NT2/D1 (cell line): ENCODE data around the gene FAM184B.

Experiments
- DNase-seq: peaks from one replicate; pipeline ENCODE4 v3.0.0-alpha.2; 2011; ENCODE audit warnings: low read depth, low spot score
- H3K27me3 ChIP-seq: 2 replicates; pipeline ENCODE4 v1.6.0; 2011; ENCODE audit warnings: mild to moderate bottlenecking; ENCODE audit not compliant: insufficient read length, insufficient read depth
- H3K36me3 ChIP-seq: 2 replicates; pipeline ENCODE4 v1.6.1; 2011; ENCODE audit warnings: mild to moderate bottlenecking, low read length, mixed read lengths; ENCODE audit not compliant: insufficient read depth, insufficient read length
- H3K4me1 ChIP-seq: 2 replicates; pipeline ENCODE4 v1.5.1; 2011; ENCODE audit not compliant: insufficient read depth, insufficient read length
- H3K4me3 ChIP-seq: 2 replicates; pipeline ENCODE4 v1.5.1; 2011; ENCODE audit warnings: low read depth; ENCODE audit not compliant: insufficient read length
- H3K9ac ChIP-seq: 2 replicates; pipeline ENCODE4 v1.6.0; 2011; ENCODE audit warnings: low read depth; ENCODE audit not compliant: insufficient read length
- H3K9me3 ChIP-seq: 2 replicates; pipeline ENCODE4 v1.5.1; 2011; ENCODE audit warnings: mild to moderate bottlenecking, low read length; ENCODE audit not compliant: insufficient read depth
- SUZ12 ChIP-seq: IDR thresholded peaks from 2 replicates; pipeline ENCODE4 v1.6.1; 2011; ENCODE audit not compliant: insufficient read length, insufficient read depth; ENCODE audit errors: extremely low read depth
- YY1 ChIP-seq: IDR thresholded peaks from 2 replicates; pipeline ENCODE4 v1.6.1; 2011; ENCODE audit not compliant: insufficient read length, insufficient read depth
- ZNF274 ChIP-seq: IDR thresholded peaks from 2 replicates; pipeline ENCODE4 v1.6.1; 2011; ENCODE audit warnings: mild to moderate bottlenecking, low read depth, low read length

FAM184B gene

GRCh38 chr4:17616283-17616682 is 165.1 kb downstream of the FAM184B start:
- peaks cover 57% of the 10 kb centered on the region for H3K36me3 ChIP-seq
- H3K9ac ChIP-seq = peak overlapping the region; percentile 61
- TF ChIP-seq SUZ12 (no peak), ZNF274 (no peak)
- H3K4me1 ChIP-seq = no peaks in the 10 kb centered on the region
- DNase-seq = no peak
- H3K9me3 ChIP-seq = no peaks in the 10 kb centered on the region
- no peaks in the 10 kb centered on the region for H3K27me3 ChIP-seq
- H3K4me3 ChIP-seq = peak overlapping the region; percentile 21

- no peaks in the 10 kb centered on the region for H3K27me3 ChIP-seq
- H3K4me3 ChIP-seq = peak within 1 kb of the TSS; percentile 93
- peak within 1 kb of the TSS; percentile 95 for H3K9ac ChIP-seq
- peak; percentile 88 for TF ChIP-seq YY1
- TF ChIP-seq ZNF274 = no peak
- no peak for TF ChIP-seq SUZ12
- H3K36me3 ChIP-seq = peaks cover 40% of the 10 kb centered on the region
- no peaks in the 10 kb centered on the region for H3K4me1 ChIP-seq
- DNase-seq = peak; percentile 93
- H3K9me3 ChIP-seq = no peaks in the 10 kb centered on the region
These were observed 166.8 kb downstream of the FAM184B start, which contains the start of gene MED28 for GRCh38 chr4:17614416-17615299. Gene MED28, plus strand, starts transcription at chr4:17614641. Its CDS starts 14 bp downstream, at chr4:17614655.

- peaks cover 33% of the 10 kb centered on the region for H3K36me3 ChIP-seq
- H3K27me3 ChIP-seq = no peaks in the 10 kb centered on the region
- peak; percentile 28 for DNase-seq
- TF ChIP-seq YY1 = no peak
- no peak for TF ChIP-seq SUZ12
- TF ChIP-seq ZNF274 = no peak
- H3K9ac ChIP-seq = peak overlapping the region; percentile 95
- no peaks in the 10 kb centered on the region for H3K4me1 ChIP-seq
- no peaks in the 10 kb centered on the region for H3K9me3 ChIP-seq
- H3K4me3 ChIP-seq = peak overlapping the region; percentile 93
These were observed 167.5 kb downstream of the FAM184B start for GRCh38 chr4:17613761-17614415.

GRCh38 chr4:17605236-17605635 is 176.2 kb downstream of the FAM184B start:
- Histone ChIP-seq H3K4me3 (no peak overlapping the region), H3K4me1 (no peaks in the 10 kb centered on the region), H3K36me3 (peaks cover 60% of the 10 kb centered on the region), H3K27me3 (no peaks in the 10 kb centered on the region), H3K9ac (no peak overlapping the region), H3K9me3 (no peaks in the 10 kb centered on the region)
- DNase-seq = no peak
- TF ChIP-seq YY1 (no peak), SUZ12 (no peak), ZNF274 (no peak)

GRCh38 chr4:17599826-17600225 is 181.6 kb downstream of the FAM184B start:
- Histone ChIP-seq H3K9ac (no peak overlapping the region), H3K9me3 (no peaks in the 10 kb centered on the region), H3K4me3 (no peak overlapping the region), H3K36me3 (peaks cover 73% of the 10 kb centered on the region), H3K27me3 (no peaks in the 10 kb centered on the region), H3K4me1 (no peaks in the 10 kb centered on the region)
- DNase-seq = no peak
- TF ChIP-seq YY1 (no peak), SUZ12 (no peak), ZNF274 (no peak)

- H3K4me3 ChIP-seq = no peak overlapping the region
- TF ChIP-seq SUZ12 = no peak
- no peak for TF ChIP-seq YY1
- no peak for TF ChIP-seq ZNF274
- H3K27me3 ChIP-seq = no peaks in the 10 kb centered on the region
- peaks cover 81% of the 10 kb centered on the region for H3K36me3 ChIP-seq
- no peak for DNase-seq
- no peaks in the 10 kb centered on the region for H3K9me3 ChIP-seq
- H3K9ac ChIP-seq = no peak overlapping the region
- no peaks in the 10 kb centered on the region for H3K4me1 ChIP-seq
These were observed 183.9 kb downstream of the FAM184B start for GRCh38 chr4:17597517-17597916.

GRCh38 chr4:17595471-17596005 is 185.9 kb downstream of the FAM184B start:
- Histone ChIP-seq H3K4me3 (no peak overlapping the region), H3K36me3 (peaks cover 77% of the 10 kb centered on the region), H3K27me3 (no peaks in the 10 kb centered on the region), H3K4me1 (no peaks in the 10 kb centered on the region), H3K9me3 (no peaks in the 10 kb centered on the region), H3K9ac (no peak overlapping the region)
- no peak for TF ChIP-seq YY1
- TF ChIP-seq SUZ12 = no peak
- no peak for TF ChIP-seq ZNF274
- no peak for DNase-seq
